ENCODE results near the gene CCDC92B.
"Not testable (repeated sequence)": the region's sequence is repeated elsewhere in the genome, so short reads cannot be mapped to it uniquely, and the experiment has no call there.

Gene CCDC92B

GRCh38 chr17:2688351-2689342, 60.8 kb downstream of the CCDC92B start:
- no peak for DNase-seq

GRCh38 chr17:2687074-2687418, 62.4 kb downstream of the CCDC92B start:
- no peak for DNase-seq

- DNase-seq = no peak
Observed at GRCh38 chr17:2685696-2686095, 63.8 kb downstream of the CCDC92B start.

- no peak for DNase-seq
Observed at GRCh38 chr17:2684549-2684948, 64.9 kb downstream of the CCDC92B start.

GRCh38 chr17:2683912-2684311, 65.5 kb downstream of the CCDC92B start:
- DNase-seq = no peak

GRCh38 chr17:2682176-2682938, 67.1 kb downstream of the CCDC92B start:
- no peak for DNase-seq

GRCh38 chr17:2681650-2682049, 67.8 kb downstream of the CCDC92B start:
- DNase-seq = no peak

- no peak for DNase-seq
Observed at GRCh38 chr17:2680961-2681360, 68.5 kb downstream of the CCDC92B start.

- DNase-seq = not testable (repeated sequence)
Observed at GRCh38 chr17:2679247-2679646, 70.2 kb downstream of the CCDC92B start.

All from activated naive CD4-positive, alpha-beta T cell (primary cell).